ENCODE measurements around the gene NUP214. TPM values are rescaled to one million over a fixed set of nuclear protein-coding genes. Genes with fewer than 3 reads are reported as not detected.
"Not testable (repeated sequence)": the region's sequence is repeated elsewhere in the genome, so short reads cannot be mapped to it uniquely, and the experiment has no call there.

The NUP214 gene
- total and polyA plus RNA-seq, 12 donors: 22.6 to 76.6 (median 36.8) TPM

DNA sequence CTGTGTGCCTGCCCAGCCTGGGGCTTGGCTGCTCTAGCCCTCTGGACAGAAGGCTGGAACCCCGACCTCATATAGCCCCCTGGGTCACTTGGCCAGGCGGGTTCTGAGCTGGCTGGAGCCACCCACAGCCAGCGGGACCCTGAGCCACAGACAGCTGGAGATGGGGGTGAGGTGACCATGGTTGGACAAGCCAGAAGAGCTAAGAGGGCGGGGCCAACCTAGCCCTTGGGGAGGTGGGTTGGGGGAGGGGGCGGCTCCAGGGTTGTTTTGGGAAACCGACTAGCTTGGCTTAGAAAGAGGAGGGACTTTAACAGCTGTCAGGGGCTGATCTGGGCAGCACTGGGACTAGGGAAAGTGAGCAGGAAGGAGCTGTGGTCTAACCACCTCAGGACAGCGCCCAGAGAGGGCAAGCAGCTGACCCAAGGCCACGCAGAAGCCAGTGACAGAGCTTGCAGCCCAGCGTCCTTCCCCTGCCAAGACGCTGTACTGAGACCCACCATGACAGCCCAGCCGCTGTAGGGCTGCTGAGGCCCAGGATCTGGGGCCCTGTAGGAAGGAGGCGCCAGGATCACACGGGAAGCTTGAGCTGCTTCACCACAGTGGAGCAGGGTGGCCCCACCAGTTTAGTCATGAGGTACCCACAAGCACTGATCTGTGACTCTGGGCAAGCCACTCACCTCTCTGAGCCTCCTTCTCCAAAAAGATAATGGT lies 26.8 kb upstream of the NUP214 start:
- no peak overlapping the region for H3K4me3 ChIP-seq
- intact Hi-C loops (cut with DNase I): no loop called here
- 71 to 84% (median 77%) methylated on average over 6 to 13 of the region's 13 CpGs for WGBS, 4 donors
- H3K36me3 ChIP-seq (replicated peaks in 1 of 2): no peaks in the 10 kb centered on the region
- TF ChIP-seq POLR2A (IDR thresholded peaks at IDR 0.05) (no peak), CTCF (IDR thresholded peaks at IDR 0.05) (no peak)
- peaks cover 32% of the 10 kb centered on the region for H3K27me3 ChIP-seq
- no peak overlapping the region for H3K27ac ChIP-seq
- H3K4me1 ChIP-seq (replicated peaks in 1 of 2): peaks cover 7 to 22% of the 10 kb centered on the region in 2 donors
- DNase-seq: no peak
- no peaks in the 10 kb centered on the region for H3K9me3 ChIP-seq (replicated peaks in 1 of 3)

GRCh38 chr9:131099102-131099606 lies 26.2 kb upstream of the NUP214 start:
- H3K9me3 ChIP-seq (replicated peaks in 1 of 3): no peaks in the 10 kb centered on the region
- H3K27ac ChIP-seq: no peak overlapping the region
- no peak overlapping the region for H3K4me3 ChIP-seq
- WGBS, 4 donors: 86 to 89% (median 88%) methylated on average over 5 to 8 of the region's 8 CpGs
- intact Hi-C loops (cut with DNase I): no loop called here
- H3K36me3 ChIP-seq (replicated peaks in 1 of 2): no peaks in the 10 kb centered on the region
- TF ChIP-seq POLR2A (IDR thresholded peaks at IDR 0.05) (no peak), CTCF (IDR thresholded peaks at IDR 0.05) (no peak)
- no peak for DNase-seq
- H3K4me1 ChIP-seq (replicated peaks in 1 of 2): peaks cover 7 to 22% of the 10 kb centered on the region in 2 donors
- H3K27me3 ChIP-seq: peaks cover 32% of the 10 kb centered on the region

- intact Hi-C loops (cut with DNase I): not testable (repeated sequence)
Observed at GRCh38 chr9:131099845-131100244, 25.5 kb upstream of the NUP214 start.

DNA sequence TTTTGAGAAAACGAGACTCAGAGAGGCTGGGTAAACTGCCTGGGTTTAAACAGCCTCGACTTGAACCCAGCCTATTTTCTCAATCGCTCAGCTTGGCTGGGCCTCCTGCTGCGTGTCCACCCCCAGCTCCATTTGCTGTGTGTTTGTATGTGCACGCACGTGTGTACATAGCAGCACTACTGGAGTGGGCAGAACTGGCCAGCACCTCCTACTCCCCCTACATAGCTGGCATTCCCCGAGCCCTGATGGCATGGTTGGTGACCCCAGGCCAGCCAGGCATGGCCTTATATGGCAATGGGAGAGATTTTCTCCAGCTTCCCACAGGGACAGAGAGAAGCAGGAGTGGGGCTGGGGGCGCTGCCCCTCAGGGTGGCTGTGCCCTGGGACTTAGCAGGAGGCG lies 24.9 kb upstream of the NUP214 start:
- no peak for DNase-seq
- no peak for TF ChIP-seq CTCF (IDR thresholded peaks at IDR 0.05)
- TF ChIP-seq POLR2A (IDR thresholded peaks at IDR 0.05): no peak
- Histone ChIP-seq H3K27me3 (peaks cover 20% of the 10 kb centered on the region), H3K4me3 (no peak overlapping the region), H3K27ac (no peak overlapping the region), H3K36me3 (replicated peaks in 1 of 2) (no peaks in the 10 kb centered on the region), H3K9me3 (replicated peaks in 1 of 3) (no peaks in the 10 kb centered on the region), H3K4me1 (replicated peaks in 1 of 2) (peaks cover 7 to 22% of the 10 kb centered on the region in 2 donors)
- intact Hi-C loops (cut with DNase I): no loop called here
- WGBS, 4 donors: 80 to 90% (median 84%) methylated on average over 8 to 9 of the region's 9 CpGs

More at GRCh38 chr9:131099845-131100244, 25.5 kb upstream of the NUP214 start:
- Histone ChIP-seq H3K4me1 (replicated peaks in 1 of 2) (peaks cover 7 to 22% of the 10 kb centered on the region in 2 donors), H3K27me3 (peaks cover 26% of the 10 kb centered on the region)
- not testable (repeated sequence) for H3K9me3 ChIP-seq (replicated peaks in 1 of 3); DNase-seq; H3K4me3 ChIP-seq; H3K36me3 ChIP-seq (replicated peaks in 1 of 2); H3K27ac ChIP-seq
- WGBS, 4 donors: 78 to 93% (median 91%) methylated on average over 8 of the region's 8 CpGs

Data from adrenal gland (tissue), 12 donors.